Activated naive CD8-positive, alpha-beta T cell treated with anti-CD3 and anti-CD28 coated beads, Interleukin-2, amount 10 ng/mL, durations not matched to agents 7 days and 5 days (primary cell): Measurements from ENCODE around the gene COL9A2. TPM values are rescaled to one million over a fixed set of nuclear protein-coding genes. Genes with fewer than 3 reads are reported as not detected.

Experiments used
- ATAC-seq: fragments of 150-1000 bp; cut with Tn5 transposase; one replicate; pipeline ENCODE4 v1.10.0; 2021; ENCODE audit warnings: low read depth, moderate library complexity
- POLR2A ChIA-PET: fragments of 350-600 bp; sonication (Branson Sonifier 250); formaldehyde crosslinking; loops from one replicate; lab custom pipeline; 2021; ENCODE audit warnings: antibody characterized with exemption; lab: Charles Lee
- DNase-seq: peaks from one replicate; pipeline ENCODE4 v3.0.0; 2021
- H3K27ac Mint-ChIP-seq: one replicate; pipeline ENCODE4 v1.8.0; 2022; ENCODE audit warnings: mild to moderate bottlenecking, mixed read lengths
- H3K27me3 Mint-ChIP-seq: one replicate; pipeline ENCODE4 v1.8.0; 2022; ENCODE audit warnings: mild to moderate bottlenecking, moderate library complexity, mixed read lengths
- H3K36me3 Mint-ChIP-seq: one replicate; pipeline ENCODE4 v1.8.0; 2021; ENCODE audit warnings: mild to moderate bottlenecking, mixed read lengths
- H3K4me1 Mint-ChIP-seq: one replicate; pipeline ENCODE4 v1.8.0; 2021; ENCODE audit warnings: mixed read lengths
- H3K4me3 Mint-ChIP-seq: one replicate; pipeline ENCODE4 v1.8.0; 2022; ENCODE audit warnings: mild to moderate bottlenecking, moderate library complexity, mixed read lengths
- H3K9me3 Mint-ChIP-seq: one replicate; pipeline ENCODE4 v1.8.0; 2021; ENCODE audit warnings: mixed read lengths
- total RNA-seq, 2 experiments: library from RNA; stranded (reverse); gene quantifications; one replicate each; pipeline ENCODE4 v1.2.3, GENCODE V29; 2021

COL9A2 gene
- total RNA-seq, 2 experiments from 2014 or later = 6.0 to 7.2 TPM

- no peaks in the 10 kb centered on the region for H3K9me3 Mint-ChIP-seq
- DNase-seq (no peak), ATAC-seq (no peak)
- H3K4me3 Mint-ChIP-seq = no peak overlapping the region
- H3K36me3 Mint-ChIP-seq = no peaks in the 10 kb centered on the region
- no peaks in the 10 kb centered on the region for H3K4me1 Mint-ChIP-seq
- H3K27ac Mint-ChIP-seq = no peak overlapping the region
- POLR2A ChIA-PET = interaction anchor here (0.6 kb wide), 1 partner anchor 16 kb away, joined by 3 read pairs; no protein-coding TSS in a partner anchor
- no peaks in the 10 kb centered on the region for H3K27me3 Mint-ChIP-seq
These were observed 11.6 kb downstream of the COL9A2 start for GRCh38 chr1:40305451-40305850.

- ATAC-seq (no peak), DNase-seq (no peak)
- Mint-ChIP-seq H3K4me1 (no peaks in the 10 kb centered on the region), H3K36me3 (no peaks in the 10 kb centered on the region), H3K27ac (no peak overlapping the region), H3K4me3 (no peak overlapping the region), H3K27me3 (no peaks in the 10 kb centered on the region), H3K9me3 (no peaks in the 10 kb centered on the region)
- POLR2A ChIA-PET = no interaction called here
These were observed 13.3 kb downstream of the COL9A2 start for GRCh38 chr1:40303790-40304189.

GRCh38 chr1:40303051-40303771 lies 13.9 kb downstream of the COL9A2 start:
- POLR2A ChIA-PET = no interaction called here
- no peak overlapping the region for H3K4me3 Mint-ChIP-seq
- no peaks in the 10 kb centered on the region for H3K27me3 Mint-ChIP-seq
- H3K9me3 Mint-ChIP-seq = no peaks in the 10 kb centered on the region
- no peak for ATAC-seq
- no peak overlapping the region for H3K27ac Mint-ChIP-seq
- H3K4me1 Mint-ChIP-seq = no peaks in the 10 kb centered on the region
- DNase-seq = no peak
- H3K36me3 Mint-ChIP-seq = no peaks in the 10 kb centered on the region

- H3K9me3 Mint-ChIP-seq = no peaks in the 10 kb centered on the region
- no peak overlapping the region for H3K4me3 Mint-ChIP-seq
- no peaks in the 10 kb centered on the region for H3K4me1 Mint-ChIP-seq
- H3K36me3 Mint-ChIP-seq = peaks cover 1% of the 10 kb centered on the region
- POLR2A ChIA-PET = no interaction called here
- DNase-seq (no peak), ATAC-seq (no peak)
- no peak overlapping the region for H3K27ac Mint-ChIP-seq
- H3K27me3 Mint-ChIP-seq = no peaks in the 10 kb centered on the region
These were observed 14.6 kb downstream of the COL9A2 start for GRCh38 chr1:40302475-40302874.

GRCh38 chr1:40301541-40302299 lies 15.4 kb downstream of the COL9A2 start:
- no peaks in the 10 kb centered on the region for H3K4me1 Mint-ChIP-seq
- no peaks in the 10 kb centered on the region for H3K27me3 Mint-ChIP-seq
- no peaks in the 10 kb centered on the region for H3K9me3 Mint-ChIP-seq
- no peak overlapping the region for H3K27ac Mint-ChIP-seq
- H3K36me3 Mint-ChIP-seq = peaks cover 4% of the 10 kb centered on the region
- no peak overlapping the region for H3K4me3 Mint-ChIP-seq
- POLR2A ChIA-PET = no interaction called here
- no peak for DNase-seq
- no peak for ATAC-seq

GRCh38 chr1:40301066-40301465 lies 16.0 kb downstream of the COL9A2 start:
- H3K27ac Mint-ChIP-seq = no peak overlapping the region

GRCh38 chr1:40300651-40301050 lies 16.4 kb downstream of the COL9A2 start:
- Mint-ChIP-seq H3K4me3 (no peak overlapping the region), H3K27me3 (no peaks in the 10 kb centered on the region), H3K9me3 (no peaks in the 10 kb centered on the region), H3K4me1 (no peaks in the 10 kb centered on the region), H3K36me3 (peaks cover 5% of the 10 kb centered on the region), H3K27ac (no peak overlapping the region)
- POLR2A ChIA-PET = interaction anchor here (1.4 kb wide), 1 partner anchor 14 kb away, joined by 4 read pairs; no protein-coding TSS in a partner anchor
- no peak for ATAC-seq
- no peak for DNase-seq

More at GRCh38 chr1:40301066-40301465, 16.0 kb downstream of the COL9A2 start:
- no peaks in the 10 kb centered on the region for H3K27me3 Mint-ChIP-seq
- peaks cover 5% of the 10 kb centered on the region for H3K36me3 Mint-ChIP-seq
- ATAC-seq (no peak), DNase-seq (no peak)
- H3K4me3 Mint-ChIP-seq = no peak overlapping the region
- H3K4me1 Mint-ChIP-seq = no peaks in the 10 kb centered on the region
- no peaks in the 10 kb centered on the region for H3K9me3 Mint-ChIP-seq
- POLR2A ChIA-PET = no interaction called here

GRCh38 chr1:40300249-40300567 lies 16.9 kb downstream of the COL9A2 start:
- POLR2A ChIA-PET = interaction anchor here (1.4 kb wide), 1 partner anchor 15 kb away, joined by 4 read pairs; no protein-coding TSS in a partner anchor
- Mint-ChIP-seq H3K4me3 (no peak overlapping the region), H3K27ac (no peak overlapping the region), H3K27me3 (no peaks in the 10 kb centered on the region), H3K36me3 (peaks cover 6% of the 10 kb centered on the region), H3K4me1 (no peaks in the 10 kb centered on the region), H3K9me3 (no peaks in the 10 kb centered on the region)
- ATAC-seq = no peak
- DNase-seq = no peak

- DNase-seq = no peak
- no peak for ATAC-seq
- no peaks in the 10 kb centered on the region for H3K4me1 Mint-ChIP-seq
- POLR2A ChIA-PET = interaction anchor here (1.4 kb wide), 1 partner anchor 15 kb away, joined by 4 read pairs; no protein-coding TSS in a partner anchor
- H3K27ac Mint-ChIP-seq = no peak overlapping the region
- H3K9me3 Mint-ChIP-seq = no peaks in the 10 kb centered on the region
- no peaks in the 10 kb centered on the region for H3K27me3 Mint-ChIP-seq
- H3K4me3 Mint-ChIP-seq = no peak overlapping the region
- H3K36me3 Mint-ChIP-seq = peaks cover 10% of the 10 kb centered on the region
These were observed 17.5 kb downstream of the COL9A2 start for GRCh38 chr1:40299366-40300248.

GRCh38 chr1:40291293-40291692 lies 25.8 kb downstream of the COL9A2 start:
- ATAC-seq (no peak), DNase-seq (no peak)
- H3K4me1 Mint-ChIP-seq = no peaks in the 10 kb centered on the region
- POLR2A ChIA-PET = interaction anchor here (0.7 to 1.2 kb wide), 3 partner anchors 20 to 100 kb away, joined by 3 to 4 read pairs (median 3); no protein-coding TSS in a partner anchor
- no peaks in the 10 kb centered on the region for H3K27me3 Mint-ChIP-seq
- H3K9me3 Mint-ChIP-seq = no peaks in the 10 kb centered on the region
- peaks cover 41% of the 10 kb centered on the region for H3K36me3 Mint-ChIP-seq
- no peak overlapping the region for H3K4me3 Mint-ChIP-seq
- H3K27ac Mint-ChIP-seq = no peak overlapping the region

GRCh38 chr1:40281853-40282252 lies 35.2 kb downstream of the COL9A2 start:
- Mint-ChIP-seq H3K9me3 (no peaks in the 10 kb centered on the region), H3K4me1 (peaks cover 2% of the 10 kb centered on the region), H3K36me3 (peaks cover 6% of the 10 kb centered on the region), H3K27ac (no peak overlapping the region), H3K4me3 (no peak overlapping the region), H3K27me3 (no peaks in the 10 kb centered on the region)
- DNase-seq (no peak), ATAC-seq (no peak)
- POLR2A ChIA-PET = interaction anchor here (0.5 kb wide), 1 partner anchor 19 kb away, joined by 4 read pairs; no protein-coding TSS in a partner anchor

GRCh38 chr1:40276122-40276521 lies 41.0 kb downstream of the COL9A2 start:
- H3K4me1 Mint-ChIP-seq = peaks cover 5% of the 10 kb centered on the region
- no peaks in the 10 kb centered on the region for H3K9me3 Mint-ChIP-seq
- H3K36me3 Mint-ChIP-seq = peaks cover 24% of the 10 kb centered on the region
- no peak for ATAC-seq
- no peaks in the 10 kb centered on the region for H3K27me3 Mint-ChIP-seq
- POLR2A ChIA-PET = no interaction called here
- DNase-seq = no peak
- no peak overlapping the region for H3K27ac Mint-ChIP-seq
- no peak overlapping the region for H3K4me3 Mint-ChIP-seq

- H3K27me3 Mint-ChIP-seq = no peaks in the 10 kb centered on the region
- H3K9me3 Mint-ChIP-seq = no peaks in the 10 kb centered on the region
- H3K27ac Mint-ChIP-seq = no peak overlapping the region
- peaks cover 30% of the 10 kb centered on the region for H3K36me3 Mint-ChIP-seq
- H3K4me1 Mint-ChIP-seq = peaks cover 4% of the 10 kb centered on the region
- H3K4me3 Mint-ChIP-seq = no peak overlapping the region
- no peak for ATAC-seq
- POLR2A ChIA-PET = no interaction called here
- DNase-seq = no peak
These were observed 42.8 kb downstream of the COL9A2 start for GRCh38 chr1:40274331-40274730.
